A549 (cell line): Measurements from ENCODE around the gene ATG4D. TPM values are rescaled to one million over a fixed set of nuclear protein-coding genes. Genes with fewer than 3 reads are reported as not detected.
A peak's percentile ranks its signal among the peaks of the same experiment; 100 is the strongest.

Experiments
- ATAC-seq, 2 experiments: fragments of 200-7000 bp in 1 of 2; fragments of >200 bp in 1 of 2; cut with Nextera tagmentation in 1 of 2; cut with Tn5 transposase in 1 of 2; 3 replicates each; pipeline versions ENCODE4 v1.8.0 to v1.9.1; 2018 to 2020; ENCODE audit warnings: mild to moderate bottlenecking in 1 of 2, moderate library complexity in 1 of 2
- CTCF ChIA-PET: fragments of 300-600 bp; sonication (Branson Sonifier 250); formaldehyde crosslinking; extraction: SDS; loops from one replicate; lab custom pipeline; 2021; ENCODE audit warnings: antibody characterized with exemption, inconsistent platforms; lab: Yijun Ruan, JAX
- POLR2A ChIA-PET: fragments of 350-600 bp; formaldehyde crosslinking; extraction: SDS; loops from one replicate; lab custom pipeline; 2021; ENCODE audit warnings: antibody characterized with exemption, inconsistent platforms; lab: Yijun Ruan, JAX
- DNase-seq, 2 experiments: peaks; one replicate each; pipeline versions ENCODE4 v3.0.0 to v3.0.0-alpha.2; 2011 to 2016; ENCODE audit warnings: low read depth in 1 of 2, low spot score in 1 of 2
- FAIRE-seq: peaks from 2 replicates; lab custom pipeline; 2011; peaks lifted over from hg19 to GRCh38; lab: Jason Lieb, UNC
- H3K27ac ChIP-seq, 2 experiments: fragments of >200 bp; sonication (Bioruptor Twin); formaldehyde crosslinking; 3 replicates each; pipeline ENCODE4 v1.5.1; 2016 to 2017
- H3K4me1 ChIP-seq: fragments of >200 bp; sonication (Bioruptor Twin); formaldehyde crosslinking; 3 replicates; pipeline ENCODE4 v1.6.1; 2016
- H3K4me2 ChIP-seq: fragments of >200 bp; sonication (Bioruptor Twin); formaldehyde crosslinking; 3 replicates; pipeline ENCODE4 v1.6.1; 2016
- H3K4me3 ChIP-seq: fragments of >200 bp; sonication (Bioruptor Twin); formaldehyde crosslinking; 3 replicates; pipeline ENCODE4 v1.5.1; 2016
- H3K9me3 ChIP-seq: fragments of >200 bp; sonication (Bioruptor Twin); formaldehyde crosslinking; 3 replicates; pipeline ENCODE4 v1.6.1; 2016
- BCL3 ChIP-seq: fragments of >200 bp; sonication (Bioruptor Twin); formaldehyde crosslinking; IDR thresholded peaks from 3 replicates; pipeline ENCODE4 v1.6.1; 2016
- CBX2 ChIP-seq: fragments of 200-600 bp; sonication (generic); IDR thresholded peaks from 2 replicates; pipeline ENCODE4 v1.6.1; 2016; ENCODE audit warnings: low read depth, mild to moderate bottlenecking, borderline replicate concordance
- CBX8 ChIP-seq: fragments of 200-600 bp; sonication (generic); IDR thresholded peaks from 2 replicates; pipeline ENCODE4 v1.6.1; 2016
- CEBPB ChIP-seq, 2 experiments: fragments of >200 bp in 1 of 2; sonication (Bioruptor Twin) in 1 of 2; formaldehyde crosslinking in 1 of 2; IDR thresholded peaks; 2 replicates each; pipeline ENCODE4 v1.6.1; 2012 to 2016
- E2F6 ChIP-seq: IDR thresholded peaks from 2 replicates; pipeline ENCODE4 v1.6.1; 2012; ENCODE audit warnings: low read depth, borderline replicate concordance
- EHMT2 ChIP-seq: fragments of 200-600 bp; sonication (generic); IDR thresholded peaks from 2 replicates; pipeline ENCODE4 v1.6.1; 2016; ENCODE audit warnings: antibody characterized with exemption, low read depth, mild to moderate bottlenecking, moderate library complexity
- EP300 ChIP-seq, 2 experiments: fragments of >200 bp; sonication (Bioruptor Twin); formaldehyde crosslinking; IDR thresholded peaks; 2 replicates in 1 of 2; 3 replicates in 1 of 2; pipeline ENCODE4 v1.6.1; 2016 to 2017
- ESRRA ChIP-seq: fragments of 150-350 bp; IDR thresholded peaks from 2 replicates; pipeline ENCODE4 v1.6.1; 2014; ENCODE audit warnings: mild to moderate bottlenecking, low read length, borderline replicate concordance
- FOXS1 ChIP-seq: fragments of 250-450 bp; sonication (Bioruptor Pico); IDR thresholded peaks from 2 replicates; pipeline ENCODE4 v1.5.0; 2020; ENCODE audit warnings: mild to moderate bottlenecking, moderate library complexity
- HEYL ChIP-seq: fragments of 250-450 bp; sonication (Bioruptor Pico); IDR thresholded peaks from 2 replicates; pipeline ENCODE4 v1.8.0; 2021; ENCODE audit warnings: mild to moderate bottlenecking, moderate library complexity
- HMGXB4 ChIP-seq: fragments of 250-450 bp; sonication (Bioruptor Pico); IDR thresholded peaks from 2 replicates; pipeline ENCODE4 v1.5.0; 2021; ENCODE audit warnings: mild to moderate bottlenecking, moderate library complexity, borderline replicate concordance
- HOXA7 ChIP-seq: fragments of 250-450 bp; sonication (Bioruptor Pico); IDR thresholded peaks from 2 replicates; pipeline ENCODE4 v1.5.0; 2020; ENCODE audit warnings: mild to moderate bottlenecking, moderate library complexity
- JUNB ChIP-seq: fragments of >200 bp; sonication (Bioruptor Twin); formaldehyde crosslinking; IDR thresholded peaks from 2 replicates; pipeline ENCODE4 v1.6.1; 2016
- MAFK ChIP-seq: fragments of 450-650 bp; IDR thresholded peaks from 2 replicates; pipeline ENCODE4 v1.6.1; 2014; ENCODE audit not compliant: partially characterized antibody
- MAZ ChIP-seq: fragments of 150-350 bp; IDR thresholded peaks from 2 replicates; pipeline ENCODE4 v1.6.1; 2014; ENCODE audit warnings: antibody characterized with exemption, low read depth, low read length, borderline replicate concordance
- MYC ChIP-seq: IDR thresholded peaks from 2 replicates; pipeline ENCODE4 v1.6.1; 2012; ENCODE audit warnings: mild to moderate bottlenecking, inconsistent platforms, low read length, improper control_type of control experiment, borderline replicate concordance
- NR3C1 ChIP-seq: fragments of >200 bp; sonication (Bioruptor Twin); formaldehyde crosslinking; IDR thresholded peaks from 3 replicates; pipeline ENCODE4 v1.6.1; 2017
- POLR2A ChIP-seq: IDR thresholded peaks from 2 replicates; pipeline ENCODE4 v1.6.1; 2012; ENCODE audit warnings: mild to moderate bottlenecking, low read length
- RCOR1 ChIP-seq: fragments of 150-350 bp; IDR thresholded peaks from 2 replicates; pipeline ENCODE4 v1.6.1; 2014; ENCODE audit warnings: antibody characterized with exemption, low read length, low read depth
- TP53 ChIP-seq: fragments of 250-450 bp; sonication (Bioruptor Pico); IDR thresholded peaks from 2 replicates; pipeline ENCODE4 v1.5.0; 2021; ENCODE audit warnings: mild to moderate bottlenecking, moderate library complexity
- ZC3H11A ChIP-seq: fragments of 450-650 bp; IDR thresholded peaks from 2 replicates; pipeline ENCODE4 v1.6.1; 2014; ENCODE audit warnings: antibody characterized with exemption, mild to moderate bottlenecking
- ZSCAN20 ChIP-seq: fragments of 250-450 bp; sonication (Bioruptor Pico); IDR thresholded peaks from 2 replicates; pipeline ENCODE4 v1.8.0; 2022; ENCODE audit warnings: mild to moderate bottlenecking, moderate library complexity
- WGBS: methylation state at CpG from one replicate; pipeline ENCODE4 v1.1.6; 2017; ENCODE audit errors: missing lambda C conversion rate; 5-methylcytosine and 5-hydroxymethylcytosine counted together
- polyA plus RNA-seq, 4 experiments: library from polyadenylated mRNA; depleted of rRNA in 3 of 4; stranded (reverse); fragments of >200 nt; fragmentation: RNase III in 1 of 4; extraction: RNeasy Plus Mini Kit Qiagen cat#74134 plus additional on column Dnase treatment in 1 of 4; gene quantifications; 2 replicates in 3 of 4; 3 replicates in 1 of 4; pipeline ENCODE4 v1.2.3, GENCODE V29; 2011 to 2017

ATG4D gene
- polyA plus RNA-seq, 2 of the 4 experiments (the other 2 are of a cell fraction): 7.3 to 10.7 TPM

GRCh38 chr19:10499550-10500246 is 44.0 kb upstream of the ATG4D start:
- no peak overlapping the region for H3K4me3 ChIP-seq
- no peaks in the 10 kb centered on the region for H3K9me3 ChIP-seq
- 94% methylated on average over 17 of the region's 24 CpGs for WGBS
- POLR2A ChIA-PET: no interaction called here
- CTCF ChIA-PET: interaction anchor here (0.6 to 2.2 kb wide), 5 partner anchors 8 to 200 kb away, joined by 3 to 8 read pairs (median 3); no protein-coding TSS in a partner anchor
- peaks cover 21% of the 10 kb centered on the region for H3K4me1 ChIP-seq
- H3K27ac ChIP-seq: no peak overlapping the region
- TF ChIP-seq BCL3 (no peak), HOXA7 (CRISPR knock-in tag) (no peak), CEBPB (IDR thresholded peaks at IDR 0.05) (no peak), TP53 (CRISPR knock-in tag) (no peak), MYC (no peak), JUNB (no peak), NR3C1 (no peak)
- no peak overlapping the region for H3K4me2 ChIP-seq
- no peak for ATAC-seq
- FAIRE-seq: no peak
- peak in 1 of 2 experiments; percentile 22 for DNase-seq

- ATAC-seq: no peak
- TF ChIP-seq FOXS1 (CRISPR knock-in tag): no peak
- TF ChIP-seq EHMT2: no peak
- no peak for TF ChIP-seq JUNB
- no peak for TF ChIP-seq HEYL
- TF ChIP-seq CEBPB (IDR thresholded peaks at IDR 0.05): no peak
- no peak for TF ChIP-seq RCOR1
- no peak for TF ChIP-seq ZC3H11A
- no peak for TF ChIP-seq CBX2
- no peak for TF ChIP-seq ZSCAN20 (CRISPR knock-in tag)
- TF ChIP-seq MAFK: no peak
- H3K9me3 ChIP-seq: no peaks in the 10 kb centered on the region
- H3K27ac ChIP-seq: peak overlapping the region in 1 of 2 experiments; percentile 100; a peak in 1 of 6 replicates
- H3K4me2 ChIP-seq: no peak overlapping the region
- no peak overlapping the region for H3K4me3 ChIP-seq
- no peak for DNase-seq
- ChIA-PET POLR2A (no interaction called here), CTCF (interaction anchor here (1.0 to 2.2 kb wide), 4 partner anchors 8 to 84 kb away, joined by 3 to 8 read pairs (median 3); no protein-coding TSS in a partner anchor)
- no peak for FAIRE-seq
- 96% methylated on average over 2 of the region's 2 CpGs for WGBS
- H3K4me1 ChIP-seq: peaks cover 21% of the 10 kb centered on the region
Measured at GRCh38 chr19:10500247-10500592, 43.5 kb upstream of the ATG4D start.

- CTCF ChIA-PET: interaction anchor here (1.1 to 2.2 kb wide), 2 partner anchors 7 to 10 kb away, joined by 3 to 8 read pairs; no protein-coding TSS in a partner anchor
- TF ChIP-seq CBX8: no peak
- TF ChIP-seq E2F6: peak; percentile 12; the same call in 1 of the 2 replicates
- DNase-seq: peak; percentile 65 to 80
- Histone ChIP-seq H3K4me2 (peak overlapping the region; percentile 98), H3K4me3 (peak overlapping the region; percentile 84), H3K4me1 (peaks cover 21% of the 10 kb centered on the region), H3K9me3 (no peaks in the 10 kb centered on the region), H3K27ac (peak overlapping the region; percentile 100)
- WGBS: under 1% methylated on average over 10 of the region's 35 CpGs
- FAIRE-seq: no peak
- POLR2A ChIA-PET: no interaction called here
- peak; percentile 74 to 79 for ATAC-seq
Measured at GRCh38 chr19:10501971-10502523, 41.7 kb upstream of the ATG4D start.

- ChIA-PET CTCF (no interaction called here), POLR2A (interaction anchor here (0.6 kb wide), 1 partner anchor 36 kb away, joined by 3 read pairs; no protein-coding TSS in a partner anchor)
- H3K27ac ChIP-seq: peak overlapping the region; percentile 100
- H3K4me2 ChIP-seq: peak overlapping the region; percentile 98
- DNase-seq (peak; percentile 71 to 87), ATAC-seq (peak; percentile 92), FAIRE-seq (no peak)
- WGBS: no CpG with 5 or more reads among the region's 65 CpGs
- peak overlapping the region; percentile 84 for H3K4me3 ChIP-seq
- peaks cover 21% of the 10 kb centered on the region for H3K4me1 ChIP-seq
- H3K9me3 ChIP-seq: no peaks in the 10 kb centered on the region
- TF ChIP-seq E2F6 (no peak; the same call in 1 of the 2 replicates), ZC3H11A (no peak), HMGXB4 (no peak), POLR2A (peak; percentile 39), MAFK (peak; percentile 94), EP300 (IDR thresholded peaks at IDR 0.05) (peak in 1 of 2 experiments; percentile 61; a peak in 1 of 5 replicates), CEBPB (IDR thresholded peaks at IDR 0.05) (no peak), MAZ (no peak), ESRRA (no peak), EHMT2 (no peak), RCOR1 (no peak), BCL3 (peak; percentile 62; the same call in 2 of the 3 replicates), NR3C1 (no peak)
Measured at GRCh38 chr19:10502524-10503001, 41.1 kb upstream of the ATG4D start.
